CD14-positive monocyte (primary cell): ENCODE measurements around the gene SPRY1. TPM values are rescaled to one million over a fixed set of nuclear protein-coding genes. Genes with fewer than 3 reads are reported as not detected.

Source experiments
- DNase-seq, 3 donors: peaks; one replicate each; pipeline ENCODE4 v3.0.0-alpha.2; 2011 to 2022
- H2AFZ ChIP-seq: 2 replicates; pipeline ENCODE4 v1.6.0; 2012; ENCODE audit warnings: mild to moderate bottlenecking, low read depth, low read length, inconsistent platforms; ENCODE audit not compliant: insufficient read depth, poor library complexity, severe bottlenecking
- H3K27ac ChIP-seq, 2 donors: 1 replicate in 1 of 2; 2 replicates in 1 of 2; pipeline ENCODE4 v1.5.1; 2012 to 2013; ENCODE audit warnings: low read length in 2 of 2, control low read depth in 1 of 2, inconsistent platforms in 1 of 2, low read depth in 1 of 2, mild to moderate bottlenecking in 1 of 2
- H3K27me3 ChIP-seq, 2 donors: one replicate each; pipeline versions ENCODE4 v1.6.0 to v1.6.1; 2011 to 2013; ENCODE audit warnings: low read length in 2 of 2; ENCODE audit not compliant: control insufficient read depth in 2 of 2, insufficient read depth in 2 of 2
- H3K36me3 ChIP-seq, 2 donors: replicated peaks in 1 of 2; 1 replicate in 1 of 2; 2 replicates in 1 of 2; pipeline versions ENCODE4 v1.5.1 to v1.6.1; 2012 to 2013; ENCODE audit warnings: low read length in 2 of 2, control low read depth in 1 of 2, inconsistent platforms in 1 of 2, mild to moderate bottlenecking in 1 of 2; ENCODE audit not compliant: insufficient read depth in 2 of 2, control insufficient read depth in 1 of 2
- H3K4me1 ChIP-seq, 2 donors: 1 replicate in 1 of 2; 2 replicates in 1 of 2; pipeline versions ENCODE4 v1.5.1 to v1.6.1; 2012 to 2013; ENCODE audit warnings: low read length in 2 of 2, control low read depth in 1 of 2, inconsistent platforms in 1 of 2, mild to moderate bottlenecking in 1 of 2, moderate library complexity in 1 of 2; ENCODE audit not compliant: insufficient read depth in 2 of 2, control insufficient read depth in 1 of 2
- H3K4me2 ChIP-seq: replicated peaks from 2 replicates; pipeline ENCODE3; 2012; ENCODE audit warnings: low read length, moderate library complexity, mild to moderate bottlenecking; ENCODE audit not compliant: poor library complexity, severe bottlenecking; ENCODE audit errors: extremely low read depth
- H3K4me3 ChIP-seq, 3 experiments: fragments of 200-600 bp in 1 of 3; sonication (generic) in 1 of 3; replicated peaks in 1 of 3; 1 replicate in 2 of 3; 2 replicates in 1 of 3; pipeline ENCODE4 v1.5.1; 2011 to 2013; ENCODE audit warnings: low read length in 3 of 3, mild to moderate bottlenecking in 3 of 3, control low read depth in 2 of 3, low read depth in 2 of 3, inconsistent platforms in 1 of 3, moderate library complexity in 1 of 3
- H3K79me2 ChIP-seq: 2 replicates; pipeline ENCODE4 v1.6.0; 2012; ENCODE audit warnings: mild to moderate bottlenecking, control low read depth, inconsistent platforms, low read length, moderate library complexity; ENCODE audit not compliant: insufficient read depth
- H3K9ac ChIP-seq: 2 replicates; pipeline ENCODE4 v1.6.0; 2017; ENCODE audit warnings: low read length, mild to moderate bottlenecking; ENCODE audit not compliant: insufficient read depth, poor library complexity, severe bottlenecking
- H3K9me3 ChIP-seq, 2 donors: replicated peaks in 1 of 2; 1 replicate in 1 of 2; 2 replicates in 1 of 2; pipeline versions ENCODE4 v1.5.1 to v1.6.1; 2012 to 2013; ENCODE audit warnings: low read length in 2 of 2, control low read depth in 1 of 2; ENCODE audit not compliant: control insufficient read depth in 1 of 2, insufficient read depth in 1 of 2
- H4K20me1 ChIP-seq: 2 replicates; pipeline ENCODE4 v1.6.0; 2012; ENCODE audit warnings: mild to moderate bottlenecking, low read length, control low read depth, moderate library complexity; ENCODE audit not compliant: insufficient read depth
- H3K27ac Mint-ChIP-seq, 7 donors: one replicate each; pipeline ENCODE4 v1.8.0; 2020; ENCODE audit warnings: mild to moderate bottlenecking in 7 of 7, mixed read lengths in 7 of 7, moderate library complexity in 6 of 7, inconsistent platforms in 2 of 7
- H3K27me3 Mint-ChIP-seq, 3 donors: one replicate each; pipeline ENCODE4 v1.8.0; 2021 to 2022; ENCODE audit warnings: low read depth in 3 of 3, mild to moderate bottlenecking in 3 of 3, mixed read lengths in 3 of 3, moderate library complexity in 3 of 3, inconsistent platforms in 1 of 3
- H3K36me3 Mint-ChIP-seq, 2 donors: one replicate each; pipeline ENCODE4 v1.8.0; 2020; ENCODE audit warnings: mixed read lengths in 2 of 2, inconsistent platforms in 1 of 2, mild to moderate bottlenecking in 1 of 2
- H3K4me1 Mint-ChIP-seq: one replicate; pipeline ENCODE4 v1.8.0; 2020; ENCODE audit warnings: mild to moderate bottlenecking, mixed read lengths
- H3K4me3 Mint-ChIP-seq, 2 donors: one replicate each; pipeline ENCODE4 v1.8.0; 2020; ENCODE audit warnings: mild to moderate bottlenecking in 2 of 2, mixed read lengths in 2 of 2, moderate library complexity in 1 of 2
- H3K9me3 Mint-ChIP-seq, 7 donors: one replicate each; pipeline ENCODE4 v1.8.0; 2020 to 2022; ENCODE audit warnings: mixed read lengths in 7 of 7, mild to moderate bottlenecking in 6 of 7, moderate library complexity in 6 of 7, inconsistent platforms in 2 of 7
- CTCF ChIP-seq: fragments of 200-600 bp; IDR thresholded peaks from one replicate; pipeline ENCODE4 v1.8.0; 2022; ENCODE audit warnings: antibody characterized with exemption, mild to moderate bottlenecking
- WGBS: methylation state at CpG from one replicate; pipeline ENCODE4 v1.1.5; 2013; ENCODE audit warnings: missing lambda C conversion rate; ENCODE audit not compliant: insufficient coverage; 5-methylcytosine and 5-hydroxymethylcytosine counted together
- intact Hi-C, 2 donors: fragments of 100-400 bp; cut with micrococcal nuclease; formaldehyde crosslinking; loops; one replicate each; pipeline versions ENCODE4 v1.15.0 to v1.15.1; 2023
- polyA plus RNA-seq, 3 donors: library from polyadenylated mRNA; depleted of rRNA in 1 of 3; unstranded in 2 of 3; stranded (reverse) in 1 of 3; fragments of 300-500 nt in 2 of 3; fragments of >200 nt in 1 of 3; fragmentation: Illumina TruSeq in 2 of 3; gene quantifications; 1 replicate in 2 of 3; 2 replicates in 1 of 3; pipeline ENCODE4 v1.2.3, GENCODE V29; 2012 to 2021

The SPRY1 gene
- polyA plus RNA-seq, 3 donors = 1.1 to 3.7 (median 2.0) TPM

GRCh38 chr4:123452616-123453015 is 56.0 kb downstream of the SPRY1 start:
- H3K9me3 ChIP-seq = no peaks in the 10 kb centered on the region

GRCh38 chr4:123453061-123453680 is 56.6 kb downstream of the SPRY1 start:
- Histone ChIP-seq H3K4me3 (no peak overlapping the region), H3K9me3 (no peaks in the 10 kb centered on the region), H2AFZ (no peak overlapping the region), H3K9ac (no peak overlapping the region), H3K4me1 (peaks cover 33 to 37% of the 10 kb centered on the region in 2 donors), H3K27ac (peak overlapping the region in 1 of 2 donors; percentile 45), H4K20me1 (no peaks in the 10 kb centered on the region), H3K4me2 (no peak overlapping the region), H3K79me2 (no peaks in the 10 kb centered on the region), H3K27me3 (peaks cover 4 to 6% of the 10 kb centered on the region in 2 donors), H3K36me3 (no peaks in the 10 kb centered on the region)
- Mint-ChIP-seq H3K36me3 (no peaks in the 10 kb centered on the region), H3K27me3 (peaks cover 5 to 25% (median 16%) of the 10 kb centered on the region in 3 donors), H3K27ac (peak overlapping the region; percentile 34 to 96 (median 85)), H3K4me1 (peaks cover 37% of the 10 kb centered on the region), H3K9me3 (peaks cover 0 to 3% (median 0%) of the 10 kb centered on the region in 7 donors), H3K4me3 (peak overlapping the region in 1 of 2 donors; percentile 13)
- TF ChIP-seq CTCF = no peak
- intact Hi-C loops = loop anchor here in 1 of 2 donors (5.0 kb wide), 3 partner anchors 34 to 56 kb away; partner anchors contain the start of gene SPRY1
- WGBS = 100% methylated on average over 3 of the region's 3 CpGs
- DNase-seq = peak; percentile 46 to 76 (median 47)

More at GRCh38 chr4:123452616-123453015, 56.0 kb downstream of the SPRY1 start:
- Histone ChIP-seq H3K4me1 (peaks cover 33 to 37% of the 10 kb centered on the region in 2 donors), H3K27ac (peak overlapping the region in 1 of 2 donors; percentile 45), H3K27me3 (peaks cover 4 to 6% of the 10 kb centered on the region in 2 donors), H3K4me2 (no peak overlapping the region), H3K9ac (no peak overlapping the region), H3K4me3 (no peak overlapping the region), H4K20me1 (no peaks in the 10 kb centered on the region), H3K36me3 (no peaks in the 10 kb centered on the region), H3K79me2 (no peaks in the 10 kb centered on the region), H2AFZ (no peak overlapping the region)
- DNase-seq = peak; percentile 89 to 92 (median 92)
- no peak for TF ChIP-seq CTCF
- intact Hi-C loops = loop anchor here in 1 of 2 donors (5.0 kb wide), 3 partner anchors 35 to 55 kb away; partner anchors contain the start of gene SPRY1
- H3K4me3 Mint-ChIP-seq = no peak overlapping the region
- no peaks in the 10 kb centered on the region for H3K36me3 Mint-ChIP-seq
- H3K4me1 Mint-ChIP-seq = peaks cover 37% of the 10 kb centered on the region
- peaks cover 0 to 3% (median 0%) of the 10 kb centered on the region in 7 donors for H3K9me3 Mint-ChIP-seq
- peaks cover 5 to 25% (median 12%) of the 10 kb centered on the region in 3 donors for H3K27me3 Mint-ChIP-seq
- H3K27ac Mint-ChIP-seq = peak overlapping the region; percentile 34 to 96 (median 85)
